Muscle of arm (tissue), 12 donors: ENCODE measurements around the gene KY. TPM values are rescaled to one million over a fixed set of nuclear protein-coding genes. Genes with fewer than 3 reads are reported as not detected.

Experiments
- DNase-seq: peaks from one replicate; pipeline ENCODE4 v3.0.0-alpha.2; 2013
- polyA plus RNA-seq, 12 donors: library from polyadenylated mRNA; unstranded; fragments of 120-200 nt; gene quantifications; one replicate each; pipeline ENCODE4 v1.2.1, GENCODE V29; 2013; ENCODE audit not compliant: insufficient read length in 12 of 12

KY gene
- polyA plus RNA-seq, 12 donors: 19.8 to 90.1 (median 59.0) TPM; not detected in 1

GRCh38 chr3:134647902-134648760 is 2.7 kb downstream of the KY start:
- DNase-seq: no peak

- no peak for DNase-seq
These were observed 4.7 kb downstream of the KY start for GRCh38 chr3:134646086-134646485.

- no peak for DNase-seq
These were observed 5.3 kb downstream of the KY start for GRCh38 chr3:134645515-134645914.

- peak; percentile 49 for DNase-seq
These were observed 5.9 kb downstream of the KY start for GRCh38 chr3:134644731-134645514.

- DNase-seq: no peak
These were observed 7.6 kb downstream of the KY start for GRCh38 chr3:134643150-134643675.

- DNase-seq: no peak
These were observed 8.2 kb downstream of the KY start for GRCh38 chr3:134642445-134643149.

- DNase-seq: no peak
These were observed 9.0 kb downstream of the KY start for GRCh38 chr3:134641671-134642300.

GRCh38 chr3:134640872-134641470 is 9.9 kb downstream of the KY start:
- no peak for DNase-seq

GRCh38 chr3:134640378-134640777 is 10.4 kb downstream of the KY start:
- DNase-seq: no peak

GRCh38 chr3:134638385-134639030 is 12.3 kb downstream of the KY start:
- DNase-seq: no peak

- no peak for DNase-seq
These were observed 14.4 kb downstream of the KY start for GRCh38 chr3:134636406-134636805.

- no peak for DNase-seq
These were observed 20.3 kb downstream of the KY start for GRCh38 chr3:134630506-134630905.

GRCh38 chr3:134628884-134629283 is 21.9 kb downstream of the KY start:
- DNase-seq: no peak

- no peak for DNase-seq
These were observed 23.0 kb downstream of the KY start for GRCh38 chr3:134627831-134628230.

GRCh38 chr3:134625885-134626741 is 24.7 kb downstream of the KY start:
- no peak for DNase-seq

- DNase-seq: no peak
These were observed 25.4 kb downstream of the KY start for GRCh38 chr3:134625462-134625861.

- DNase-seq: no peak
These were observed 26.1 kb downstream of the KY start for GRCh38 chr3:134624537-134625287.

GRCh38 chr3:134623615-134624245 is 27.1 kb downstream of the KY start:
- DNase-seq: no peak
